GM21529 (cell line): ENCODE data around the gene MAML3.

Experiments used
- ATAC-seq: cut with Tn5 transposase; IDR thresholded peaks from one replicate; pipeline ENCODE4 v1.9.1; 2021; ENCODE audit not compliant: unreplicated experiment

The MAML3 gene

GRCh38 chr4:140102421-140102820 lies 51.6 kb downstream of the MAML3 start:
- ATAC-seq = no peak

- no peak for ATAC-seq
These were observed 53.2 kb downstream of the MAML3 start for GRCh38 chr4:140100771-140101170.

GRCh38 chr4:140099983-140100382 lies 54.0 kb downstream of the MAML3 start:
- ATAC-seq = no peak

DNA sequence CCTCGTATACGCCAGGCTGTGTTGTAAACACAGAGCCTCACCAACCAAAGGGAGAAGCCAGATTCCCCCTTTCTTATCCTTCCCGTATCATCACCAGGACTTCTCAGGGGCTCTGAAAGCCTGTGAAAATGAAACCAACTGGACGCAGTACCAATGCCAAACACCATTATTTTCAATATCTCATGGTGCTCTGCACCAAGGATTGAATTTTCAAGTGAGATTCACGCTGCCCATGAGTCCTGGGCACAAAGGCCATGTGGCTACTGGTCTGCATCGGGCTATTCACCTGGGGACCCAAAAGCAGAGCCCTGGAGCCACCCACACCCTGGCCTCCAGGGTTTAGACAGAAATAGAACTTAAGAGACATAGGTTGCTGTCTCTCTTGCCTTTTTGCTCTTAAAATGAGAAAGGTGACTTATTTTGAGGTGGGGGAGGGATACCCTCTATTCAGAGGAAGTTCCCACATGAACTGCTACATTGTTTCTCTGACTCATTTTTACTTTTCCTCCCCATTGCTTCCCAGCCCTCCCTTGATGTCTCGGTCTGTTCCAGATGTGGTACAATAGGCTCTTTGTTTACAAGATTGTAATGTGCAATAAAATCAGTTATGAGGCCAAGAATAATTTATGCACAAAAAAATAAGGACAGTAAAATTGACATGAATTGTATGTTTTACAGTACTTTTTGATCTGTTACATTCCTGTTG lies 55.4 kb downstream of the MAML3 start:
- no peak for ATAC-seq

GRCh38 chr4:140097572-140097971 lies 56.4 kb downstream of the MAML3 start:
- no peak for ATAC-seq

- no peak for ATAC-seq
These were observed 57.1 kb downstream of the MAML3 start for GRCh38 chr4:140096921-140097320.

- no peak for ATAC-seq
These were observed 57.5 kb downstream of the MAML3 start for GRCh38 chr4:140096483-140096861.

- ATAC-seq = peak; percentile 42
These were observed 58.1 kb downstream of the MAML3 start for GRCh38 chr4:140095694-140096482.

GRCh38 chr4:140094438-140095420 lies 59.3 kb downstream of the MAML3 start:
- no peak for ATAC-seq

GRCh38 chr4:140092094-140092851 lies 61.7 kb downstream of the MAML3 start:
- ATAC-seq = no peak

DNA sequence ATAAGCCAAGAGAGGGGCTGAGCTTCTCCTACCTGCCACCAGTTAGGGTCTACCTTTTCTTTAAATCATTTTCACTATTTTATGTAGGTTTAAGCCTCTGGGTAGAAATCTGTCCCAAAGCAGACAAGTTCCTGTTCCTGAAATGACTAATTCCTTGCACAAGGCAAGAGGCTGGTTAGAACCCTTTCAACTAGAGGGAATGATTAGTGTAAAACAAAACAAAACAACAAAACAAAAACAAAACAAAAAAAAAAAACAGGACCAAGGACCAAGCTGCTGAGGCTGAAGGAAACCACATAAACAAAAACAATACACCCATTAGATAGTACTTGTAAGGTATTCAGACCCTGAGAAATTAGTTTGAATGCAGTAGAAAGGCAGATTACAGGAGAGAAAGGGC lies 62.7 kb downstream of the MAML3 start:
- no peak for ATAC-seq

- no peak for ATAC-seq
These were observed 63.7 kb downstream of the MAML3 start for GRCh38 chr4:140090215-140090731.

- ATAC-seq = no peak
These were observed 64.8 kb downstream of the MAML3 start for GRCh38 chr4:140089216-140089615.

DNA sequence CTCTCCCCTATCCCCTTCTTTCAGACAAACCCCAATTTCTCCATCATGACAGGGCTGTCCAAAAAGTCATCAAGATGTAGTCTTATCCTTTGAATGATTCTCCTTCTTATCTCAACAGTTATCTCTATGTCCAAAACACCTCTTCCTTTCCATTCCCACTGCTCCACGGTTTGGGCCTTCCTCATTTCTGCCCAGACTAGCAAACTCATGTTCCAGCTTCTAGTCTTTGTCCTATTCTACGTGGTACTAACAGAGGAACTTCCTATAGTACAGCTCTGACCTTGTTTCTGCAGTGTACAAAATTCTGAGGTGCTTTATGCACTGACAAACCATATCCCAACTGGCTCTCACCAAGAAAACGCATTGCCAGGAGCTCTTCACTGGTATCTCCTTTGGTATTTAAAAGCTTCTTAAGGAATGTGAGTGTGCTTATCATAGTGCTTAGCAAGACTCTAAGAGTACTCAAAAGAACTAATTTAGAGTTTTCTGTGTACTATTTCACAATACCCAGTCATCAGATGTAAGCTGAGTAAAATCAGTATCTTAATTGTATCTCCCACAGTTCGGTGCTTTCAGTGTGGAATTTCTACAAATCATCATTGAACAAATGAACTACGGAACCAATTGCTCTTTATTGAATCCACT lies 65.5 kb downstream of the MAML3 start:
- no peak for ATAC-seq

GRCh38 chr4:140085881-140086280 lies 68.1 kb downstream of the MAML3 start:
- ATAC-seq = no peak

- no peak for ATAC-seq
These were observed 68.8 kb downstream of the MAML3 start for GRCh38 chr4:140085062-140085622.

- ATAC-seq = no peak
These were observed 69.6 kb downstream of the MAML3 start for GRCh38 chr4:140084385-140084784.

GRCh38 chr4:140082391-140082755 lies 71.6 kb downstream of the MAML3 start:
- no peak for ATAC-seq

- ATAC-seq = no peak
These were observed 72.2 kb downstream of the MAML3 start for GRCh38 chr4:140081641-140082390.
